H1 (cell line): ENCODE measurements around the gene SLC6A6. TPM values are rescaled to one million over a fixed set of nuclear protein-coding genes. Genes with fewer than 3 reads are reported as not detected.
A peak's percentile ranks its signal among the peaks of the same experiment; 100 is the strongest.

Source experiments
- ASH2L ChIP-seq: fragments of 200-600, 300-600 bp; sonication (generic); IDR thresholded peaks from one replicate; pipeline ENCODE4 v1.7.1; 2017; ENCODE audit warnings: low read length
- CTBP2 ChIP-seq: IDR thresholded peaks from 2 replicates; pipeline ENCODE4 v1.7.0; 2011; ENCODE audit warnings: borderline replicate concordance, mild to moderate bottlenecking, moderate library complexity, mixed read lengths, low read length; ENCODE audit not compliant: insufficient read depth, insufficient read length
- CTCF ChIP-seq, 3 experiments: IDR thresholded peaks; 1 replicate in 2 of 3; 2 replicates in 1 of 3; pipeline versions ENCODE4 v1.5.1 to v1.6.1; 2011; ENCODE audit warnings: low read length in 3 of 3, mild to moderate bottlenecking in 3 of 3, inconsistent platforms in 2 of 3, low read depth in 1 of 3, moderate library complexity in 1 of 3; ENCODE audit not compliant: insufficient read depth in 1 of 3; ENCODE audit errors: control extremely low read depth in 1 of 3
- EGR1 ChIP-seq: IDR thresholded peaks from 2 replicates; pipeline ENCODE4 v1.6.1; 2011; ENCODE audit warnings: low read depth, low read length, borderline replicate concordance
- MAX ChIP-seq: IDR thresholded peaks from 2 replicates; pipeline ENCODE4 v1.6.1; 2012; ENCODE audit warnings: inconsistent platforms
- NANOG ChIP-seq: IDR thresholded peaks from 2 replicates; pipeline ENCODE4 v1.6.1; 2011; ENCODE audit warnings: low read length, low read depth, mild to moderate bottlenecking, inconsistent platforms; ENCODE audit not compliant: insufficient read depth, poor library complexity, severe bottlenecking
- RFX5 ChIP-seq: IDR thresholded peaks from 2 replicates; pipeline ENCODE4 v1.6.1; 2011; ENCODE audit warnings: low read depth, low read length, improper control_type of control experiment, borderline replicate concordance
- SIN3A ChIP-seq, 2 experiments: IDR thresholded peaks in 1 of 2; conservative IDR thresholded peaks in 1 of 2; 2 replicates each; pipeline ENCODE4 v1.6.1; 2011 to 2012; ENCODE audit warnings: low read length in 2 of 2, improper control_type of control experiment in 1 of 2, low read depth in 1 of 2, mild to moderate bottlenecking in 1 of 2
- TAF7 ChIP-seq: optimal IDR thresholded peaks from 2 replicates; pipeline ENCODE3; 2011; ENCODE audit warnings: low read depth, mild to moderate bottlenecking, inconsistent platforms, low read length, moderate library complexity, borderline replicate concordance
- polyA plus RNA-seq, 7 experiments: library from polyadenylated mRNA; depleted of rRNA in 3 of 7; stranded (reverse) in 5 of 7; unstranded in 2 of 7; fragments of >200 nt in 5 of 7; fragments of 200-250 nt in 2 of 7; gene quantifications; 1 replicate in 5 of 7; 2 replicates in 1 of 7; 4 replicates in 1 of 7; pipeline versions ENCODE4 v1.2.1 to v1.2.3, GENCODE V29; 2011 to 2013; ENCODE audit warnings: missing spikeins in 2 of 7, mixed read lengths in 2 of 7
- total RNA-seq: library from RNA; stranded (reverse); fragmentation: NEBNext Ultra II Directional; extraction: Animal tissue kit (Norgen Biotek cat#: 25700); gene quantifications from 2 replicates; pipeline ENCODE4 v1.2.1, GENCODE V29; 2021

Gene SLC6A6
- total and polyA plus RNA-seq, 2 of the 8 experiments (the other 6 are each of a cell fraction or from before 2014, with no cell fraction given) = 66.2 to 144 TPM

- TF ChIP-seq CTCF (IDR thresholded peaks at IDR 0.05; ENCODE audit: control extremely low read depth in 1 of 3, insufficient read depth in 1 of 3, low read depth in 1 of 3, low read length in 3 of 3) (peak in 1 of 3 experiments; percentile 32; a peak in 1 of 4 replicates), EGR1 (no peak), ASH2L (peak; percentile 63), NANOG (peak; percentile 31), RFX5 (no peak), CTBP2 (peak; percentile 88), TAF7 (peak; percentile 8), MAX (peak; percentile 66; the same call in 1 of the 2 replicates), SIN3A (conservative IDR thresholded peaks at IDR 0.05 in 1 of 2, IDR thresholded peaks at IDR 0.05 in 1 of 2; ENCODE audit: low read depth in 1 of 2, low read length in 2 of 2) (peak; percentile 23 to 66; a peak in 2 of 4 replicates)
Measured at GRCh38 chr3:14534516-14535191, 132.2 kb downstream of the SLC6A6 start (continued).
